Stimulated activated CD8-positive, alpha-beta memory T cell treated with anti-CD3 and anti-CD28 coated beads, Interleukin-7, amount 100 ng/mL, for 4 hours (primary cell): ENCODE results near the gene SLC17A7.
"Not testable (repeated sequence)": the region's sequence is repeated elsewhere in the genome, so short reads cannot be mapped to it uniquely, and the experiment has no call there.

Experiments
- DNase-seq, 2 donors: peaks; one replicate each; pipeline ENCODE4 v3.0.0-alpha.2; 2020; ENCODE audit warnings: low read depth in 2 of 2

Gene SLC17A7

DNA sequence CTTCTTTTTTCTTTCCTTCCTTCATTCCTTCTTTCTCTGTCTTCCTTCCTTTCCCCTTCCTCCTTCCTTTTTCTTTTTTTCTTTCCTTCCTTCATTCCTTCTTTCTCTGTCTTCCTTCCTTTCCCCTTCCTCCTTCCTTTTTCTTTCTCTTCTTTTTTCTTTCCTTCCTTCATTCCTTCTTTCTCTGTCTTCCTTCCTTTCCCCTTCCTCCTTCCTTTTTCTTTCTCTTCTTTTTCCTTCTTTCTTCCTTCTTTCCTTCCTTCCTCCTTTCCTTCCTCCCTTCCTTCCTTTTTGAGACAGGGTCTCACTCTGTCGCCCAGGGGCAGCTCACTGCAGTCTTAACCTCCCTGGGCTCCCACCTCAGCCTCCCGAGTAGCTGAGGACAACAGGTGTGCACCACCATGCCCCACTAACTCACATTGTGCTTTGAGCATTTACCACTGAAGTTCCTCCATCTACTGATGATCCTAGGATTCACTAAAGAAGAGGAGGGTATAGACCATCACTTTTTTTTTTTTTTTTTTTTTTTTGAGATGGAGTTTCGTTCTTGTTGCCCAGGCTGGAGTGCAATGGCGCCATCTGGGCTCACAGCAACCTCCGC lies 2.9 kb upstream of the SLC17A7 start:
- not testable (repeated sequence) for DNase-seq

DNA sequence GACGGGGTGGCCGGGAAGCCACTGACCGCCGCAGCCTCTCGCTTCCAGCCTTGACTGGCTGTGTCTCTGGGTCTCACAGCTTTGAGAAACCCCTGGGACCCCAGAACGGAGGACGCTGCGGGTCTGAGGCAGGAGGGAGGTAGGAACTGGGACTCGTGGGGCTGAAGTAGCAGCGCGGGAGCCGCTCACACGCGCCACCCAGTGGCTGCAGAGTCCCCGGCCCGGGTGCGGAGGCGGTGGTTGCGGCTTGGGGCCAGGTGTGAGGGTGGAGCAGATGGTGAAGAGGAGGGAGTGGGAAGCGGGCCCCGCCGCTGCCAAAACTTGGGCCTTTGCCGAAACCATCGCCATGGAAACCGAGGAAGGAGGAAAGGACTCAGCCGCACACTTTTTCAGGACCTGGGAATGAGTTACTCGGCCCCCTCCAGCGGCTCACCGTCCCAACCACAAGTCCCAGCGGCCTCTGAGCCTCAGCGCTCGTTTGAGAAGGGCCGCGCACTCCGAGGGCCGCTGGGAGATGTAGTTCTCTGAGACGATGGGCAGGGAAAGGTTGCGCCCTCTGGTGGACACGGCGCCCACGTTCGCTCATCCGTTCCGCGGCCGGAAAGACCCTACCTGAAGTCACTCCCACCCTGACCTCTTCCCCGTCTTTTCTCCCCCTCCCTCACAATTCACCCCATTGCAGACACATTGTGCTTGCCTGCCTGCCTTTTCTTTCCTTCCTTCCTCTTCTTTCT lies 2.2 kb upstream of the SLC17A7 start:
- peak; percentile 87 to 88 for DNase-seq

DNA sequence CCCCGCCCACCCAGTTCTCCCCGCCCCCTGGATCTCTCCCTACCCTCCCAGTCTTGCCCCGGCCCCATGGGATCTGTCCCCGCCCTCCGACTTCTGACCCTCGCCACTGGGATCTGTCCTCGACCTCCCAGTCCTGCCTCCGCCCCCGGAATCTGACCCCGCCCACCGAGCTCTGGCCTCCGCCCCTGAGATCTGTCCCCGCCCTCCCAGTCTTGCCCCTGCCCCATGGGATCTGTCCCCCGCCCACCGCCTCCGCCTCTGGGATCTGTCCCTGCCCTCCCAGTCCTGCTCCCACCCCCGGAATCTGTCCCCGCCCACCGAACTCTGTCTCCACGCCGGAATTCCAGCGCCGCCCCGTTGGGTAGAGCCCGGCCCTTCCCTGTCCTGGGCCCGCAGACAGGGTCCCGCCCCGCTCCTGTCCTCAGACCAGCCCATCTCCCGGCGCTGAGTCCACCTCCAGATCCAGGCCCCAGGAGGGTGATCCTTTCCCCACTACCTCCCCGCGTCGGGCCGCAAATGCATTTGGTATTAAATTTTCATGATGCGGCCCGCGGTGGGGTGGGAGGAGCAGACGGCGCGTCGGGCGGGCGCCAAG lies 1.5 kb upstream of the SLC17A7 start:
- peak in 1 of 2 donors; percentile 39 for DNase-seq

DNA sequence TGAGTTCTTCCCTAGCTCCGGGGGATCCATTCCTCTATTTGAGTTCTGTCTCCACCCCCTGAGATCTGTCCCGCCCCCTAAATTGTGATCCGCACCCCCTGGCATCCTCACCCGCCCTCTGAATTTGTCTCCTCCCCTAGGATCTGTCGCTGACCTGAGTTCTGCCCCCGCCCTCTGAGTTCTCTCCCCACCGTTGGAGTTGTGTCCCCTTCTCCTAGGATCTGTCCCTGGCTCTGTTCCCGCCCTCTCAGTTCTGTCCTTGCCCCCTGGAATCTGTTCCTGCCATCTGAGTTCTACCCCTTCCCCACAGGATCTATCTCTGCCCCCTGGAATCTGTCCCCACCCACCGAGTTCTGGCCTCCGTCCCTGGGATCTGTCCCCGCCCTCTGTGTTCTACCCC lies 1.0 kb upstream of the SLC17A7 start:
- no peak for DNase-seq

DNA sequence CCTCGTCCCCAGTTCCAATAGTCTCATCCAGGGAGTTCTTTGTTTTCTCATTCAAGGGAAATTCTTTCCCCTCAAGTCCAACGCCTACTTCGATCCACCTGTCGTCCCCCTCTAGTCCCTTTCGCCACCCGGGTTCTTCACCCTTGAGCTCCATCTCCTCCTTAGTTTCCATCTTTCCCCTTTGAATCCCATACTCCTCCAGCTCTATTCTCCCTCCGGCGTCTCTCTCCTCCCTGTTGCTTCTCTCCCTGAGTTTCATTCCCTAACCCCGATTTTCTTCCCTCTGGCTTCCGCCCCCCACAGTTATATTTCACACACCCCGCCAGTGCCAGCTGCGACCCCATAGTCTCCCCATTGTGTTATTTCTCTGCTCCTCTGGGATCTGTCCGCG lies 628 bp upstream of the SLC17A7 start:
- no peak for DNase-seq

DNA sequence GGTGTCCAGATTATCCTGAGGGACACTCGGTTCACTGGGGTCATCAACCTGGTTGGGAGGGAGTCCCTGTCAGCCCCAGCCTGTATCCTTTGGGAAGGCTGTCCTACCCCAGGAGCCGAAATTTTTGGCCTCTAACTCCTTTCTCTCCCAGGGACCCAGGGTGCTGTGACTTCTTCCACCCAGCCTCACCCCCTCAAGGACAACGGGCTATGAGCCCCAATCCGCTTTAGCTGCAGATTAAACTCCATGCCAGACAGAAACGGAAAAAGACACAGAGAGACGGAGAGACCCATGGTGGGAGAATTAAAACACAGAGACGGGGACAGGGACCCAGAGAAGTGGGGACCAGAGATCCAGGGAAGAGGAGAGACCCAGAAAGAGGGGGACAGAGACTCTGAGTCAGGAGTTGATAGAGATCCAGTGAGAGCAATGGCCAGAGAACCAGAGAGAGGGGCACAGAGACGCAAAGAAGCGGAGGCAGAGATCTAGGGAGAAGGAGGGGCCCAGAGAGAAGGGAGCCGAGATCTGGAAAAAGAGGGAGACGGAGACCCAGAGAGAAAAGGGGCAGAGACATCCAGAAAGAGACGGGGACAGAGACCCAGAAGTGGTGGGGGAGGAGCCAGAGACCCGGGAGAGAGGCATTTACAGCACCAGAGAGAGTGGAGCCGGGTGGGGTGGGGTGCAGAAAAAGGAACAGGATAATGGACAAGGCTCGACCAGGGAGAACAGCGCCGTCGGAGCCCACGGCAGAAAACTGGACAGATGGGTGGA lies 703 bp downstream of the SLC17A7 start:
- no peak for DNase-seq

DNA sequence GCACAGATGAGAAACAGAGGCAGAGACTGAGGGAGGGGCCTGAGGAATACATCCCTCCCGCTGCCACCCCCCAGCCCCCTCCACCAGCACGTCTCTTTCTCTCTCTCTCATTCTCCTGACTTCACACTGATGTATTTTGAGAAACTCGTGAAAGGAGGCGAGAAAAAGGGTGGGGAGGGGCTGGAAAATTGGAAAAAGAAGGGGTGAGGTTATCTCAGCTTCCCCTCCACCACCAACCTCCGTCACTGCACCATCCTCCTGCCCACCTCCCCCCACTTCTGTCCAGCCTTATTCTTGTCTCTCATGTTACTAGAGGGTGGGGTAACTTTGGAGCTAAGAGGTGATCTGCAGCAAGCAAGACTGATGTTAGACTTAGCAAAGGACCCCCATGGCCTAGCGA lies 1.5 kb downstream of the SLC17A7 start:
- no peak for DNase-seq

DNA sequence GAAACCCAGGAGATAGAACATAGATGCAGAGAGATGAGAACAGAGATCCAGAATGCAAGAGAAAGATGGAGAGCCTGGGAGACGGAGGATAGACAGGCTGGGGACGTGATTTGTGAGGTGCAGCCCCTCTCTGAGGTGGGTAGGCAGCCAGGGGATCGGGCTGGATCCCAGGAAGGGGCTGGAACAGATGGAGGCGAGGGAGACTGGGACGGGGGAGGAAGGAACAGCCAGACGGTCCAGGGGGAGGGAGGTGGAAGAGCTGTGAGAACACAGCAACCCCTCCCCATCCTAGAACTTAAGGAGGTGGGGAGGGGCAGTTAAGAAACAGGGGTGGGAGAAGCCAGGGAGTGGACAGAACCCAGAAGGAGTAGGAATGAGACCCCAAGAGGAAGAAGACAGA lies 3.1 kb downstream of the SLC17A7 start:
- no peak for DNase-seq

DNA sequence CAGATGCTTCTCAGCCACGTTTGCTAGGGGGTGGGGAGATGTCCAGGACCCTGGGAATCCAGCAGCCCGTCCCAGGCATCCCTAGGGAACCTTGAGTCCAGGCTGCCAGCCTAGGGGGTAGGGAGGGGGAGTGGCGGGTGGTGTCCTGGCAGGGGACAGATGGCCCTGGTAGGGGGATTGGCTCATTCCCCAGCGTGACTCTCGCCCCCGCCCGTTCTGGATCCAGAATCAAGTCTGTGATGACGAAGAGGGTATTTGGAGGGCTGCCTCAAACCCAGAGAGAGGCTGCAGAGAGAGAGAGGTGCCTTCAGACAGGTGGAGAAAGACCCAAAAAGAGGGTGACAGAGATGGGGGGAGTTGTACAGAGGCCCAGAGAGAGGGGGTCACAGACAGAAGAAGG lies 4.1 kb downstream of the SLC17A7 start:
- DNase-seq, result no peak

DNA sequence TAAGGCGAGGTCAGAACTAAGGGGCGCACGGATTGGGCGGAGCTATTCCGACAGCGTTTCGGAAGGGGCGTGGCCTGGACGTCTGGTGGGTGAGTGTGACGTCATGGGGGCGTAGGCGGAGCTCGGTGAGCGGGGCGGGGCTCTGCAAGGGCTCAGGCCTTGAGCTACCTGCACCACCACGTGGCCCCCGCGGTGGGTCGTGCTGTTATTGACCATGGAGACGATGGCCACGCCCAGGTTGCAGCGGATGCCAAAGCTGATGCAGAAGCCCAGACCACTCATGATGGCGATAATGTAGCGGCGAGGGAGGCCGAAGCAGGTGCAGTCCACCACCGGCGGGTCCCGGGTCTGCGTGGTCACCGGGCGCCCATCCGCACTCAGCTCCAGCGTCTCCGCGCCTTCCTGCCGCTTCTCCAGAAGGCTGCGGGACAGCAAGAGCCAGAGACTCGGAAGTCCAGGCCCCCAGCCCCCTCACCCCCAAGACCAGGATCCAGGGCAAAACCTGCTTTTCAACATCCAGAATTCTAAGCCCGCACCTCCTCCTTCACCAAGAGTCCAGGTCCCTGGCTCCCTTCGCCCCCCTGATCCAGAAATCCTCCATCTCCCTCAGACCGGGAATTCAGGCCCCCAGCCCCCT lies 4.8 kb downstream of the SLC17A7 start:
- DNase-seq, result peak in 1 of 2 donors; percentile 41

DNA sequence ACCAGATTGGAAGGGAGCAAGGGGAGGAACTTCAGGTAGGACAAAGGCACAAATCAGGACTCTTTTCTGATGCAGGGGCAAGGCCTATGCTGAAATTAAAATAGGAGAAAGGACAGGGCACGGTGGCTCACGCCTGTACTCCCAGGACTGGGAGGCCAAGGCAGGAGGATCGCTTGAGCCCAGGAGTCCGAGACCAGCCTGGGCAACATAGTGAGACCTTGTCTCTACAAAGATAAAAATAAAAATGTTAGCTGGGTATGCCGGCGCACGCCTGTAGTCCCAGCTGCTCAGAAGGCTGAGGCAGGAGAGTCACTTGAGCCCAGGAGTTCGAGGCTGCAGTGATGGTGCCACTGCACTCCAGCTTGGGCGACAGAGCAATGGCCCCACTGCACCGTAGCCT lies 5.7 kb downstream of the SLC17A7 start:
- DNase-seq, result no peak

DNA sequence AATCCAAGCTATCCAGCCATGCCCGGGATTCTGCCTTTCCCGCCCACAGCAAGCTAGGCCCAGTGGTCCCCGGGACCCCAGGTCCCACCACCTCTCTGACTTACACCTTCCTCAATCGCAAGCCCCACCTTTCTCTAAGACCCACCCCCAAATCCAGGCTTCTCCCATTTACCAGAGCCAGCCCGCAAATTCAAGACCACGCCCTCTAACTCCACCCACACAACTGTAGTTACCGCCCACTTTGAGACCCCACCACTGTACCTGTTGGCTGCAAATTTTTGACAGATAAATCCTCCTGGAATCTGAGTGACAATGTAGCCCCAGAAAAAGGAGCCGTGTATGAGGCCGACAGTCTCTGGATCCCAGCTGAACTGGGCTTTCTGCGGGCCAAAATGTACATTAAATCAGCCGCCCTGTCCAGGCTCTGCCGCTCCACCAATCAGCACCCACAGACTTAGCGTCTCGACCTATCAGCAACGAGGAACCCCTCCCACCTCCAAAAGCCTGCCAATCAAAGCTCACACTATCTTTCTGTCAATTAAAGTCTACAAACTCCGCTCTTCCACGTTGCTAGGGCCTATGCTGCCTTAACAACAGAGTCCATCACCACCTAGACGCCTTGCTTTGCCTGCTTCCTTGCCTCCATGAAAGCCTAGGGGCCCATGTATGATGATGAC lies 6.3 kb downstream of the SLC17A7 start:
- DNase-seq, result no peak

DNA sequence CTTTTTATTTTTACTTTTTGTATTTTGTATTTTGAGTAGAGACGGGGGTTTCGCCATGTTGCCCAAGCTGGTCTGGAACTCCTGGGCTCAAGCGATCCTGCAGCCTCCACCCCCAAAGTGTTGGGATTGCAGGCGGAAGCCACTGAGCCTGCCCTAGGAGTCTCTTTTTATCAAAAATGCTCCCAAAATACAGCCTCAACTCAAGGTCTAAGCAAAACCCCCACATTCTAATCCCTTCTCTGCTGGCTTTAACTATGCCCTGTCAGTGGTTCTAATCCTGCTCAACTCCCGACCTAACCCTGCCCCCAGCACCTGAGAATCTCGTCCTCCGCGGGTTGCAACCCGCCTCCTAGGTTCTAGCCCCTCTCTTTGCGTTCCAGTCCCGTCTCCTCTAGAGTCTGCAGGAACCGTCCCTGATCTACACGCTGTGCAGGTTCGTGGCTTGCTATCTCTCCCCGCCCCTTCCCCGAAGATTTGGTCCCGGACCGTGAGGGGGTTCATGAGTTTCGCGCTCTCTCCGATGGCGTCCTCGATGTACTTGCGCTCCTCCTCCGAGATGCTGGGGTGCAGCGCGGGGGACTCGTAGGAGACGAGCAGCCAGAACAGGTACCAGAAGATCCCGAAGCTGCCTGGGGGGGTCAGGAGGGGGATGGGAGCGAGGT lies 8.0 kb downstream of the SLC17A7 start:
- no peak for DNase-seq

DNA sequence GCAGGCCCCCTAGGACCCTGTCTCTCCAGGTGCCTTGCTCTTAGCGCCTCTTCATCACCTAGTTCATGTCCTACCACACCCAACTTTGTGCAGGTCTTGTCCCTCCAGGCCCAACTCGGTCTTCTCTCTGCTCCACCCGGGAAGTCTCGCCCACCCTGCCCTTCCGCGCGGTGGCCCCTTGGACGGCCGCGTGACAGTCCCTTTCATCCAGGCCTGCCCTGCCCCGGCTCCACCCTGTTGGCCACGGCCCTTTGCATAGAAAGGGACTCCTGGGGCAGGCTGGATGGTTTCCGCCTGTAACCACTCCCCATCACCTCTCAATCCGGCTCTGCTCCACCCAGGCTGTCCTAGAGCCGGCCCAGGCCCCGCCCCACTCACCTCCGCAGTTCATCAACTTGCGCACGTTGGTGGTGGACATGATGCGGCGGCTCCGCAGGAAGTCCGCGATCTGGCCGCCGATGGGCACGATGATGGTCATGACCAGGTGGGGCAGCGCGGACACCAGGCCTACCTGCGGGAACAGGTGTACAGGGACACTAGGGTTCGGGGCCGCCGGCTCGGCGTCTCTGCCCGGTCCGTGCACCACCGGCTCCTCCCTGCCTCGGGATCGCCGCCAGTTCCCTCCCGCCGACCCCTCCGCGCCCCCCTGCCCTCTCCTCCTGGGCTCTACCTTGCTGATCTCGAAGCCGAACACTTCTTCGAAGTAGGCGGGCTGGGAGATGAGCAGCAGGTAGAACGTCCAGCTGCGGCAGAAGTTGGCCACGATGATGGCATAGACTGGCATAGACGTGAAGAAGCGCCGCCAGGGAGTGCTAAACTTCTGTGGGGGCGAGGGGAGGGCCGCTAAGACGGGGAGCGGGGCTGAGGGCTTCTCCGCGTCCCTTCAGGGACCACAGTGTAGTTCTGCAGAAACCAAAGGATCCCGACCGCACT lies 8.9 kb downstream of the SLC17A7 start:
- DNase-seq, result no peak

DNA sequence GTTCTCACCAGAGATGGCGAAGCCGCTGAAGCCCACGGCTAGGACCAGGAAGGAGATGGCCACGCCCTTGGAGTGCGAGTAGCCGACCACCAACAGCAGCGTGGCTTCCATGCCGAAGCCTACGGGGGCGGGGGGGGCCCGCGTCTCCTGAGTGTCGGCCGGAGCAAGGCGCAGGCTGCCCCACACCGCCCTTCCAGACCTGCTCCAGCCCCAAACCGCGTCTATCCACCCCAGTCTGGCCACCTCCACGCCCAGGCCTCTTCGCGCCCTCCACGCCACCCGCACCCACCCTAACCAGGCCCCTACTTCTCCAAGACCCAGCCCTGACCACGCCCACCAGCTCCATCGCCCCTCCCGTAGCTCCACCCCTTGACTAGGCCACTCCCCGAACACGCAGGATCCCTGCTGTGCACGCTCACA lies 10.0 kb downstream of the SLC17A7 start:
- no peak for DNase-seq

DNA sequence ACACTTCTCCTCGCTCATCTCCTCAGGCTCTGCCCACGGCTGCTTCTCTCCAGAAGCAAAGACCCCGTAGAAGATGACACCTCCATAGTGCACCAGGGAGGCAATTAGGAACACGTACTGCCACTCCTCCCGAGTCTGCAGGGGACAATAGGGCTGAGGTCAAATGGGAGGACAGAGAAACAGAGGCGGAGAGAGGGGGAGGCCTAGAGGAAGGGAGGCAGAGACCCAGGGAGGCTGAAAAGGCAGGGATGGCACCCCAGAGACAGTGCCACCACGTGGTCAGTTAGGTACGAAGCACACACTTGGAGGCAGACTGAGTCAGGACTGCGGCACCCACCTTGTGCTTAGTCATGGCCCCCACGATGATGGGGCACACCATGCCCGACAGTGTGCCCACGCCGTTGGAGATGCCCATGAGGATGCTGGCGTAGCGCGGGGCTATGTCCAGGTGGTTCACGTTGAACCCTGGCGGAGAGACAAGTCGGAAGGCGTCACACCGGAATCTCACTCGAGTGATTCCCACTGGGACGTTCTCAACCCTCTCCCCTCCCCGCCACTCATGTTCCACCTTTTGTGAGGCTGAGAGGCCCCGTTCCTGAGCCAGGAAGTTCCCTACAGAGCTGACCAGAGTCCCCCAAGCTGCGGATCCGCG lies 10.5 kb downstream of the SLC17A7 start:
- DNase-seq, result no peak

DNA sequence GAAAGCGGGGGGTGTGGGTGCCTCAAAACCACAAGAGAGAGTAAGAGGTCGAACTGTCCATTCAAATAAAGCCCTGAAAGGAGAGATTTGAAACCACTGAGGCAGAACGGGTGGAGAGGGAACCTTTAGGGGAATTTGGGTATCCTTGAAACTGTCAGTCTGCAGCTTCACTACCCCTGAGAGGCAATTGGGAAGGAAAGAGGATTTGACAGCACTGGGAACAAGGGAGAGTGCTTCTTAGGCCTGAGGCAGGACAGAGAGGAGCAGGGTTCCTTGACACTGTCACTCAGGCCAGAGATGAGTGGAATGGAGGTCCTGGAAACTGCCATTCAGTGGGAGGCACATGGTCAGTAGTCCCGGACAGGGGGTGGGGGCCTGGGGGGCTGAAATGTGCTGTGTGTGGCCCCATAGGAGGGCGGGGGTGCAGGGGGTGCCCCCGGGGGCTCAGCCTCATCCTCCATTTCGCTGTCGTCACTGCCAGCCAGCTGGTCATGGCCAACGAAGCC lies 11.1 kb downstream of the SLC17A7 start:
- DNase-seq, result no peak

DNA sequence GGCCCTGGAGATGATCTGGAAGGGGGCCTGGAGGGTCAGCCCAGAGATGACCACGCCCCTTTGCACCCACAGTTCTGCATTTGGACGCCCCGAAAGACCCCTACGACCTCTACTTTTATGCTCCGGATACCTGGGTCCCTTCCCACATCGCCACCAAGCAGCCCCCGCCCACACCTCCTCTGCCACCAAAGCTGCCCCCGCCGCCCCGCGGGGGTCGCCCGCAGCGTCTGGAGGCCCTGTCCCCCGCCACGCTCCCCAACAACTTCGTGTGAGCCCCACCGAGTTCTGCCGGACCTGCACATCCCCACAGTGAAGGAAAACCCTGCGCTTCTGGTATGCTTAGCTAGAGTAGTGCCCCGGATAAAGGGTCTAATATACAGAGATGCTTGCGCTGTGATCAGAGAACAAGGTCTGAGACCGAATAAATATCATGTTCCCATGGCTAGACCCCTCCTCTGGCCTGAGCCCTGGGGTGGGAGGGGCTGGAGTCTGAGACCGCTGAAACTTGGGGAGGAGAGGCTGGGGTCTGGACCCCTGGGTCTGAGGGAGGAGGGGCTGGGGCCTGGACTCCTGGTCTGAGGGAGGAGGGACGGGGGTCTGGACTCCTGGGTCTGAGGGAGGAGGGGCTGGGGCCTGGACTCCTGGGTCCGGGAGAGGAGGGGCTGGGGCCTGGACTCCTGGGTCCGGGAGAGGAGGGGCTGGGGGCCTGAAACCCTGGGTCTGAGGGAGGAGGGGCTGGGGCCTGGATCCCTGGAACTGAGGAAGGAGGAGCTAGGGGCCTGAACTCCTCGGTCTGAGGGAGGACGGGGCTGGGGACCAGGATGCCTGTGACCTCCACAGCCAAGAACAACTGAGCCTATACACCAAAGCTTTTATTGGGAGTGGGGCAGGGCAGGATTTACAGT lies 12.5 kb downstream of the SLC17A7 start:
- no peak for DNase-seq
